T-helper 2 cell (primary cell): Measurements from ENCODE around the gene SBNO2.
A peak's percentile ranks its signal among the peaks of the same experiment; 100 is the strongest.
"Not testable (repeated sequence)": the region's sequence is repeated elsewhere in the genome, so short reads cannot be mapped to it uniquely, and the experiment has no call there.

Source experiments
- DNase-seq, 5 experiments: peaks; one replicate each; pipeline versions ENCODE4 v3.0.0 to v3.0.0-alpha.2; 2012 to 2022

Gene SBNO2

DNA sequence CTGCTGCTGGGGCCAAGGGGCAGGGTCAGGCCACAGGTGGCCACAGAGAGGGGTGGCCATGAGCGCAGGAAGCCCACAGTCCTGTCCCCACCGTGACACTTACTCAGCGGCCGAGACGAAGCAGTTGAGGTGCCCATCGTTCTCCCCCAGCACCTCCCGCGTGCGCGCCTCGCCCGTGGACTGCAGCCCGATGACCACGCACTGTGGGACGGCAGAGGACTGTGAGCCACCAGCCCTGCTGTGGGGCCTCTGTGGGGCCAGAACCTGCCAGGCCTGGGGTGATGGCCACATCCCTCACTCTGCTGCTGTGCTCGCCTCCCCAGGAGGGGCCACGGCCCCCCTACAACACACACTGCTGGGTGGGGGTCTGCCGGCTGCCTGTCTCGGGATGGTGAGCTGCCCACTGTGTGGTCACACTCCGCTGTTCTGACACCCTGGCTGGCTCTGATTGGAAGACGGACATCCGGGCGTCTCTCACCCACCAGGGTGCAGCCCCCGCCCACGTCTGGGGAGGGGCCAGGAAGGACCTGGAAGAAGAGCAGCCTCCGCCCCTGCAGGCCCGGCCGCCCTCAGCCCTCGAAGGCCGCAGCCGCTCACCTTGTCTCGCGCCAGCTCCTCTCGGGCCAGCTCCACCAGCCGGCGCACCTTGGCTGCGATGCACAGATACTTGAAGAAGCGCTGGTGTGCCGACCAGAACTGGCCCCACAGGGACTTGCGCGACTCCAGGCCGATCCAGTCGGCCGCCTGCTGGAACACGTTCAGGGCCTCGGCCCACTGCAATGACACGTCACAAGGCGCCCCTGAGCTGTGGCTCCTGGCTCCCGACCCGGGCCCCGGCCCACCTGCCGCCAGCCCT, 57.1 kb downstream of the SBNO2 start:
- DNase-seq, result no peak

GRCh38 chr19:1115646-1116420, 58.2 kb downstream of the SBNO2 start:
- no peak for DNase-seq

DNA sequence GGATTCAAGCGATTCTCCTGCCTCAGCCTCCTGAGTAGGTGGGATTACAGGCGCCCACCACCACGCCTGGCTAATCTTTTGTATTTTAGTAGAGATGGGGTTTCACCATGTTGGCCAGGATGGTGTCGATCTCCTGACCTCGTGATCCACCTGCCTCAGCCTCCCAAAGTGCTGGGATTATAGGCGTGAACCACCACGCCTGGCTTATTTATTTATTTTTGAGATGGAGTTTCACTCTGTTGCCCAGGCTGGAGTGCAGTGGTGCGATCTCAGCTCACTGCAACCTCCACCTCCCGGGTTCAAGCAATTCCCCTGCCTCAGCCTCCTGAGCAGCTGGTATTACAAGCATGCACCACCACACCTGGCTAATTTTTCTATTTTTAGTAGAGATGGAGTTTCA, 59.3 kb downstream of the SBNO2 start:
- not testable (repeated sequence) for DNase-seq

GRCh38 chr19:1113986-1114483, 60.0 kb downstream of the SBNO2 start:
- DNase-seq, result no peak

GRCh38 chr19:1113030-1113985, 60.8 kb downstream of the SBNO2 start:
- DNase-seq, result peak; percentile 65 to 79 (median 76)

DNA sequence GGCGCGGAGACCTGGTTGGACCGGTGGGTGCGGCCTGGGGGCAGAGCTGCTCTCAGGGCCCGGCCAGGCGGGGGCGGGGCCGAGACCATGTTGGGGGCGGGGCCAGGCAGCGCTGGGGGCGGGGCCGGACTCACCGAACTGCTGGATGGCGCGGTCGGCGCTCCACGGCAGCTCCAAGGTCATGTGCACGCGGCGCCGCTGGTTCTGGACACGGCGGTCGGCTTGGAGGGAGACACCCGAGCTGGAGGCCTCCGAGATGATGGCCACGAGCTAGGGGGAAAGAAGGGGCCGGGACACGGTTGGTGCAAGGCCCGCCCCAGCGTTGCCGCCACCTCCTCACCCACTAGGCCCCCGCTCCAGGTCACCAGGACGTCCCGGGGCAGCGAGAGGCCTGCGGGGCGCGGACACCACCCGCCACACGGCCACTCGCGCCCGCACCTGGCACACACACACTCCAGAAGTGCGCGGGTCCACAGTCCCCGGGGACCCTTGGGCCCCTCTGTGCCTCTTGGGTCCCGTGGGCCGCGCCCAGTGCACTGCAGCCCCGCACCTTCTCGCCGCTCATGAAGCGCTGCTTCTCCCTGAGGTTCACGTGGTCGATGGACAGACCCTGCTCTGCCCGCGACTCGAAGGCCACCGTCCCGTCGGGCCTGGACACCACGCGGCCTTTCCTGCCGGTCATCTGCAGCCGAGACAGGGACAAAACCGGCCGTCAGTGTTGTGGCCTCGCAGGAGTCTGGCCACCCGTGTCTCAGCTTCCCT, 61.6 kb downstream of the SBNO2 start:
- no peak for DNase-seq

DNA sequence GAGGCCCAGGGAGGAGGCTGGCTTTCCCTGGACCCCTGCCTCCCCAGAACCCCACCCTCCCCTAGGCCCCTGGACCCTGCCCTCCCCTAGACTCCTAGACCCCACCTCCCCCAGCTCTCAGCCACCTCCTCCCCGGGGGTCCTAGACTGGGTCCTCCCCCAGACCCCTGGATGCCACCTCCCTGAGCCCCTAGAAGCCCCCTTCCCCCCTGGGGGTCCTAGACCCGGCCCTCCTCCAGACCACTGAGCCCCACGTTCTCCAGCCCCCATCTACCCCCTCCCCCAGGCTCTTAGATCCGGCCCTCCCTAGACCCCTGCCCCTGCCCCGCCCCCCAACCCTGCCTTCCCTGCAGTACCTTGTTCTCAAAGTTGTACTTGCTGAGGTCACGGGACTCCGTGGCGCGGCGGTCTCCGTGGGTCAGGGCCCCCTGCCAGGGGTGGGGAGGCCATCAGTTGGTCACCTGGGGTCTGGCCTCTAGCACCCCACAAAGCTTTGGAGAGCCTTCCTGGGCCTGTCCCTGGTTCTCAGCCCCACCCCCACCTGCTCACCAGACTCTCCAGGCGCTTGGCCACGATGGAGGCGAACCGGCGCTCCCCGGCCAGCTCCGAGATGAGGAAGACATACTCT, 62.3 kb downstream of the SBNO2 start:
- no peak for DNase-seq

DNA sequence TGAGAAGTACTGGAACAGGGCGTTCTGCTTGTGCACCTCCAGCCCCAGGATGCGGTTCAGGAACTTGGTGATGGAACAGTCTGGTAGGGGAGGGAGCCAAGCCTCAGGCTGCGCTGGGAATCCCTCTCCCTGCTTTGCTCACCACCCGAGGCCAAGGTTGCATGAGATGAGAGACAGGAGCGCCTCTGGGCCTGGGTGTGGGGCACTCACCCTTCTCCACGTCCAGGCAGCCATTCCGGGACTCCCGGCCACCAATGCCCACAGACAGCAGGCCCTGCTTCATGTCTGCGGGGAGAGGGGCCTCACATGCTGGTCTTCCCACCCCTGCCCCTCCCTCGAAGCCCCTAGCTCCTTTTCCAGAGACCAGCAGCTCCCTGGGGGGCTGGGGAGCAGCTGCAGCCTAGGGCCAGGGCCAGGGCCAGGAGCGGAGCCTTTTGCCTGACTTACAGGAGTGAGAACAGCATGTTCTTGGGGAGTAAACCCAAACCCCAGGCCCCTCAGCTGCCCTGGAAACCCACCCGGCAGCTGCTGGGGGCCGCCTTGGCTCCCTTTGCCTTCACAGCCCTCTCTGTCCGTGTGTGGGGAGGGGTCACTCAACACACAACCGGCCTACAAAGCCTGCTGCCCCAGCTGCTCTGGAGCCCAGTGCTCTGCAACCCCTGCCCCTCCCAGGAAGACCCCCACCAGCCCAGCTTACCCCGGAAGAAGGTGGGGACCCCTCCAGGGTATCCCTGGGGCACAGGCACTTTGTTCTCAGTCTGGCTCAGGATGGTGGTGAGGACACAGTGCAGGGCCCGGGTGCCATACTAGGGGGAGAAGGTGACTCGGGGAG, 63.0 kb downstream of the SBNO2 start:
- DNase-seq, result no peak

GRCh38 chr19:1109697-1110671, 64.1 kb downstream of the SBNO2 start:
- peak in 1 of 5 experiments; percentile 3 for DNase-seq

DNA sequence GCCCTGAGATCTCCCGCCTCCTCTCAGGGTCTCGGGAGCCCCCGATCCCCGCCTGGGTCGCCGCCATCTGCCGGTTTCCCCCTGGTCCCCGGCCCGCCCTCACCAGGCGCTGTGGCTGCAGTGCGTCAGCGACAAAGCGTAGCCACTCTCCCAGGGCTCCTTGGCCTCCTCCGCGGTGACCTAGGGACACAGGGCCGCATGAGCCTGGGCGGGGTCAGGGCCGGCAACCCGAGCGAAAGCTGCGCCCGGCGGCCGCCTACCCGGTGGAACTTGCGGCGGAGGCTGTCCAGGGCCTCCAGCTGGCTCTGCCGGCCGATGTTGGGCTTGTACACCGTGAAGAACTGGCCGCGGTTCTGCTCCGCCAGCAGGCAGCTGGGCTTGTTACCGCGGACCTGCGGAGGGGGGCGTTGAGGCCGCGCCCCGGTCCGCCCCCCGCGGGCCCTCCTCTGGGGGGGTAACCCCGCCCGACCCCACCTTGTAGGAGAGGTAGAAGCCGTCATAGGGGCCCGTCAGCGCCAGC, 65.0 kb downstream of the SBNO2 start:
- DNase-seq, result peak in 1 of 5 experiments; percentile 11

GRCh38 chr19:1108291-1109031, 65.6 kb downstream of the SBNO2 start:
- DNase-seq, result no peak

DNA sequence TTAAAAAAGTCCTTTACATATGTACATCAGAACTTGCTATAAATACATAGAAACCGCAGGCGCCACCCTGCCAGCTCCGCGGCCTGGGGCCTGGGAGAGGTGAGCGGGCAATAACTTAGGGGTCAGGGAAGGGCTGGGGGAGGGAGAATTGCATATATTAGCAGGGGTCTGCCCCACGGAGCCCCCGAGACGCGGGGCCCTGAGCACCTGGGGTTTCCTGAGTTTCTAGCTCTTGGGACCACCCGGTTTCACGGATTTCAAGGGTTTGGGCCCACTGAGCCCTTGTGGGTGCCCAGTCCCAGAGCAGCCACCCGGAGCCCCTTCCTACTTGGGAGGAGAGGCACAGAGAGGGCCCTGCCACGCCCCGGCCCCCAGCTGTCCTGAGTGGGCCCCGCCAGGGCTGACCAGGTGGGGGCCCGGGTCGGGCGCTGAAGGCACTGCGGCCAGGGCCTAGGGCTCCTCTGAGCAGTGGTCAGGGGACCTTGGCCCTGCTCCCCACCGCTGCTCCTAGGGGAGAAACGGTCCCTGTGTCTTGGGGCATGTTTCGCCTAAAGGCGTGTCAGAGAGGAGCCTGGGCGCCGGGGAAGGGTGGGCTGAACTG, 66.3 kb downstream of the SBNO2 start:
- no peak for DNase-seq

GRCh38 chr19:1106841-1107660, 67.0 kb downstream of the SBNO2 start:
- DNase-seq, result no peak

DNA sequence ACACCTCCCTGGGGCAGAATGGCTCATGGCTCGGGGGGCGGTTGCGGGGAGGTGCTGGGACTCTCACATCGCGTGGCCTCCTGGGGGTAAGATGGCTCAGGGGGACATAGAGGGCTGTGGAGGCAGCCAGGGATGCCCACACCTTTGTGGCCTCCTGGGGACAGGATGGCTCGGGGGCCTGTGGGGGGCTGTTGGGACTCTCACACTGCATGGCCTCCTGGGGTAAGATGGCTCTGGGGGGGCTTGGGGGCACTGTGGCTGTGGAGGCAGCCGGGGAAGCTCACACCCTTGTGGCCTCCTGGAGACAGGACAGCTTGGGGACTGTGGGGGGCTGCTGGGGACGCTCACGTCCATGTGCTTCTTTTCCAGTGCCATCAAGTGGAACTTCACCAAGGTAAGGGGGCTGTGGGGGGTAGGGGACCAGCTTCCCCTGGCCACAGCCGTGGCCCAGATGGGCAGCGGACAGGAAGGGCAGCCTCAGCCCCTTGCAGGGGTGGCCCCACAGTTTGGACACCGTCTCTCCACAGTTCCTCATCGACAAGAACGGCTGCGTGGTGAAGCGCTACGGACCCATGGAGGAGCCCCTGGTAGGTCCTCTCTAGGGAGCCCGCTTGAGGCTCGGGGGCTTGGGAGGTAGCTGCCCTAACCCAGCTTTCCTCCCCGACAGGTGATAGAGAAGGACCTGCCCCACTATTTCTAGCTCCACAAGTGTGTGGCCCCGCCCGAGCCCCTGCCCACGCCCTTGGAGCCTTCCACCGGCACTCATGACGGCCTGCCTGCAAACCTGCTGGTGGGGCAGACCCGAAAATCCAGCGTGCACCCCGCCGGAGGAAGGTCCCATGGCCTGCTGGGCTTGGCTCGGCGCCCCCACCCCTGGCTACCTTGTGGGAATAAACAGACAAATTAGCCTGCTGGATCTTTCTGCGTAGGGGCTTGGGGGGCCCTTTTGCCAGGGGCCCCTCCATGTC, 67.9 kb downstream of the SBNO2 start:
- no peak for DNase-seq
